Uterus (tissue), 2 donors: ENCODE data around the gene MYORG.

Experiments used
- POLR2A ChIP-seq, 2 donors: fragments of 450-650 bp; IDR thresholded peaks; one replicate each; pipeline ENCODE4 v1.6.1; 2016; ENCODE audit warnings: antibody characterized with exemption in 2 of 2, mild to moderate bottlenecking in 1 of 2, moderate library complexity in 1 of 2
- TF ChIP-seq, protein P1 (sequence below), 4 experiments: fragments of 200-600 bp in 2 of 4; fragments of 450-650 bp in 2 of 4; sonication (generic) in 2 of 4; IDR thresholded peaks; one replicate each; pipeline ENCODE4 v1.5.1; 2016 to 2019; ENCODE audit warnings: antibody characterized with exemption in 4 of 4, mild to moderate bottlenecking in 2 of 4, moderate library complexity in 1 of 4

- TF ChIP-seq, protein P1, sequence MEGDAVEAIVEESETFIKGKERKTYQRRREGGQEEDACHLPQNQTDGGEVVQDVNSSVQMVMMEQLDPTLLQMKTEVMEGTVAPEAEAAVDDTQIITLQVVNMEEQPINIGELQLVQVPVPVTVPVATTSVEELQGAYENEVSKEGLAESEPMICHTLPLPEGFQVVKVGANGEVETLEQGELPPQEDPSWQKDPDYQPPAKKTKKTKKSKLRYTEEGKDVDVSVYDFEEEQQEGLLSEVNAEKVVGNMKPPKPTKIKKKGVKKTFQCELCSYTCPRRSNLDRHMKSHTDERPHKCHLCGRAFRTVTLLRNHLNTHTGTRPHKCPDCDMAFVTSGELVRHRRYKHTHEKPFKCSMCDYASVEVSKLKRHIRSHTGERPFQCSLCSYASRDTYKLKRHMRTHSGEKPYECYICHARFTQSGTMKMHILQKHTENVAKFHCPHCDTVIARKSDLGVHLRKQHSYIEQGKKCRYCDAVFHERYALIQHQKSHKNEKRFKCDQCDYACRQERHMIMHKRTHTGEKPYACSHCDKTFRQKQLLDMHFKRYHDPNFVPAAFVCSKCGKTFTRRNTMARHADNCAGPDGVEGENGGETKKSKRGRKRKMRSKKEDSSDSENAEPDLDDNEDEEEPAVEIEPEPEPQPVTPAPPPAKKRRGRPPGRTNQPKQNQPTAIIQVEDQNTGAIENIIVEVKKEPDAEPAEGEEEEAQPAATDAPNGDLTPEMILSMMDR (IDR thresholded peaks at IDR 0.05), result no peak
- no peak for TF ChIP-seq POLR2A (IDR thresholded peaks at IDR 0.05)
These were observed 4.2 kb downstream of the MYORG start for GRCh38 chr9:34372467-34373011.
